Nephron (organoid): ENCODE data around the gene HERC2.

Experiments
- H3K27ac Mint-ChIP-seq, 3 experiments: 2 replicates each; pipeline ENCODE4 v1.8.0; 2020; ENCODE audit warnings: mixed read lengths in 3 of 3, mild to moderate bottlenecking in 2 of 3, moderate library complexity in 1 of 3
- H3K27me3 Mint-ChIP-seq: 2 replicates; pipeline ENCODE4 v1.8.0; 2021; ENCODE audit warnings: low read depth, mild to moderate bottlenecking, moderate library complexity, mixed read lengths
- H3K36me3 Mint-ChIP-seq: 2 replicates; pipeline ENCODE4 v1.8.0; 2020; ENCODE audit warnings: low read depth, mixed read lengths
- H3K4me1 Mint-ChIP-seq: 2 replicates; pipeline ENCODE4 v1.8.0; 2020; ENCODE audit warnings: mixed read lengths
- H3K4me3 Mint-ChIP-seq, 3 experiments: 2 replicates each; pipeline ENCODE4 v1.8.0; 2020; ENCODE audit warnings: mild to moderate bottlenecking in 3 of 3, mixed read lengths in 3 of 3, moderate library complexity in 2 of 3
- H3K9me3 Mint-ChIP-seq: 2 replicates; pipeline ENCODE4 v1.8.0; 2020; ENCODE audit warnings: mixed read lengths
- CTCF ChIP-seq, 3 experiments: fragments of 200-600 bp; sonication (generic); IDR thresholded peaks; one replicate each; pipeline ENCODE4 v1.5.0; 2021; ENCODE audit warnings: antibody characterized with exemption in 3 of 3; ENCODE audit not compliant: unreplicated experiment in 3 of 3

HERC2 gene

GRCh38 chr15:28111543-28111942 lies 210.4 kb downstream of the HERC2 start:
- no peak for TF ChIP-seq CTCF (IDR thresholded peaks at IDR 0.05; ENCODE audit: unreplicated experiment in 3 of 3)
- H3K4me3 Mint-ChIP-seq: no peak overlapping the region
- H3K27ac Mint-ChIP-seq: no peak overlapping the region
- H3K9me3 Mint-ChIP-seq: no peaks in the 10 kb centered on the region
- peaks cover 4% of the 10 kb centered on the region for H3K4me1 Mint-ChIP-seq
- peaks cover 55% of the 10 kb centered on the region for H3K36me3 Mint-ChIP-seq
- H3K27me3 Mint-ChIP-seq: peaks cover 8% of the 10 kb centered on the region

- H3K27ac Mint-ChIP-seq: no peak overlapping the region
- no peak for TF ChIP-seq CTCF (IDR thresholded peaks at IDR 0.05; ENCODE audit: unreplicated experiment in 3 of 3)
- H3K36me3 Mint-ChIP-seq: peaks cover 47% of the 10 kb centered on the region
- no peaks in the 10 kb centered on the region for H3K9me3 Mint-ChIP-seq
- peaks cover 16% of the 10 kb centered on the region for H3K27me3 Mint-ChIP-seq
- peaks cover 4% of the 10 kb centered on the region for H3K4me1 Mint-ChIP-seq
- peak overlapping the region in 1 of 3 experiments; percentile 59 for H3K4me3 Mint-ChIP-seq
Measured at GRCh38 chr15:28110481-28110881, 211.5 kb downstream of the HERC2 start.

- Mint-ChIP-seq H3K9me3 (no peaks in the 10 kb centered on the region), H3K4me3 (peak overlapping the region in 1 of 3 experiments; percentile 10), H3K4me1 (peaks cover 4% of the 10 kb centered on the region), H3K36me3 (peaks cover 42% of the 10 kb centered on the region), H3K27ac (no peak overlapping the region), H3K27me3 (peaks cover 21% of the 10 kb centered on the region)
- no peak for TF ChIP-seq CTCF (IDR thresholded peaks at IDR 0.05; ENCODE audit: unreplicated experiment in 3 of 3)
Measured at GRCh38 chr15:28109626-28110455, 212.1 kb downstream of the HERC2 start.

GRCh38 chr15:28107904-28108275 lies 214.1 kb downstream of the HERC2 start:
- Mint-ChIP-seq H3K36me3 (peaks cover 30% of the 10 kb centered on the region), H3K4me1 (peaks cover 4% of the 10 kb centered on the region), H3K9me3 (no peaks in the 10 kb centered on the region), H3K4me3 (peak overlapping the region; percentile 61 to 86 (median 71)), H3K27ac (peak overlapping the region in 1 of 3 experiments; percentile 46), H3K27me3 (peaks cover 27% of the 10 kb centered on the region)
- no peak for TF ChIP-seq CTCF (IDR thresholded peaks at IDR 0.05; ENCODE audit: unreplicated experiment in 3 of 3)

- Mint-ChIP-seq H3K4me1 (peaks cover 4% of the 10 kb centered on the region), H3K36me3 (peaks cover 24% of the 10 kb centered on the region), H3K27ac (peak overlapping the region in 1 of 3 experiments; percentile 79), H3K4me3 (peak overlapping the region; percentile 86 to 92 (median 91)), H3K27me3 (peaks cover 27% of the 10 kb centered on the region), H3K9me3 (no peaks in the 10 kb centered on the region)
- TF ChIP-seq CTCF (IDR thresholded peaks at IDR 0.05; ENCODE audit: unreplicated experiment in 3 of 3): no peak
Measured at GRCh38 chr15:28107111-28107903, 214.7 kb downstream of the HERC2 start.
